K562 (cell line): Measurements from ENCODE around the gene ATP9A. TPM values are rescaled to one million over a fixed set of nuclear protein-coding genes. Genes with fewer than 3 reads are reported as not detected.
A peak's percentile ranks its signal among the peaks of the same experiment; 100 is the strongest.

Experiments
- ATAC-seq: fragments of 200-7000 bp; cut with Tn5 transposase; 3 replicates; pipeline ENCODE4 v1.9.1; 2020; ENCODE audit warnings: moderate library complexity
- BruUV-seq: library from RNA; stranded (reverse); fragments of 400-500 nt; replicated peaks from 2 replicates; lab custom pipeline; 2021; lab: Mats Ljungman, UMichigan
- CTCF ChIA-PET: fragments of 300-600 bp; formaldehyde crosslinking; extraction: SDS; loops from one replicate; lab custom pipeline; 2021; ENCODE audit warnings: low intra/inter-chr PET ratio; lab: Yijun Ruan, JAX
- POLR2A ChIA-PET: fragments of 300-600, 350-650 bp; sonication (Branson Sonifier 250); formaldehyde crosslinking; extraction: SDS; loops from one replicate; lab custom pipeline; 2021; ENCODE audit warnings: antibody characterized with exemption, inconsistent platforms; lab: Yijun Ruan, JAX
- DNase-seq, 4 experiments: peaks; one replicate each; pipeline versions ENCODE4 v3.0.0 to v3.0.0-alpha.2; 2011 to 2018; ENCODE audit warnings: low spot score in 3 of 4, mixed read lengths in 3 of 4; ENCODE audit errors: extremely low read depth in 1 of 4
- FAIRE-seq: peaks from 2 replicates; lab custom pipeline; 2011; peaks lifted over from hg19 to GRCh38; lab: Jason Lieb, UNC
- H2AFZ ChIP-seq: 2 replicates; pipeline ENCODE4 v1.6.0; 2011; ENCODE audit warnings: low read depth, low read length, control low read depth, inconsistent platforms
- H3K27ac ChIP-seq: fragments of 200-600 bp; 3 replicates; pipeline ENCODE4 v1.8.0; 2011; ENCODE audit warnings: low read depth, mild to moderate bottlenecking, control low read depth, inconsistent platforms, low read length, moderate library complexity, mixed read lengths; ENCODE audit errors: extremely low read depth
- H3K27me3 ChIP-seq, 2 experiments: fragments of 300-600 bp in 1 of 2; 2 replicates in 1 of 2; 3 replicates in 1 of 2; pipeline versions ENCODE4 v1.6.0 to v1.8.0; 2011; ENCODE audit warnings: inconsistent platforms in 2 of 2, low read length in 2 of 2, mild to moderate bottlenecking in 1 of 2, mixed read lengths in 1 of 2, moderate library complexity in 1 of 2; ENCODE audit not compliant: control insufficient read depth in 2 of 2, insufficient read depth in 2 of 2
- H3K36me3 ChIP-seq: fragments of 300-600 bp; 3 replicates; pipeline ENCODE4 v1.8.0; 2011; ENCODE audit warnings: mild to moderate bottlenecking, low read length, inconsistent platforms; ENCODE audit not compliant: control insufficient read depth, insufficient read depth
- H3K4me1 ChIP-seq, 2 experiments: fragments of 200-600 bp in 1 of 2; replicated peaks in 1 of 2; 2 replicates in 1 of 2; 3 replicates in 1 of 2; pipeline versions ENCODE4 v1.5.1 to v1.8.0; 2011; ENCODE audit warnings: inconsistent platforms in 2 of 2, low read length in 2 of 2, mild to moderate bottlenecking in 1 of 2, mixed read lengths in 1 of 2, moderate library complexity in 1 of 2; ENCODE audit not compliant: control insufficient read depth in 2 of 2, insufficient read depth in 2 of 2
- H3K4me2 ChIP-seq: 2 replicates; pipeline ENCODE4 v1.6.1; 2011; ENCODE audit warnings: low read length, control low read depth, inconsistent platforms, mixed read lengths; ENCODE audit not compliant: insufficient read depth
- H3K4me3 ChIP-seq: fragments of 200-600 bp; sonication (generic), shearing (Covaris generic); 2 replicates; pipeline ENCODE4 v1.5.1; 2016; ENCODE audit warnings: control low read depth, inconsistent platforms
- H3K79me2 ChIP-seq: fragments of 200-600 bp; 3 replicates; pipeline ENCODE4 v1.8.0; 2011; ENCODE audit warnings: low read length, inconsistent platforms; ENCODE audit not compliant: control insufficient read depth, insufficient read depth
- H3K9ac ChIP-seq, 2 experiments: 2 replicates each; pipeline versions ENCODE4 v1.6.0 to v1.6.1; 2011; ENCODE audit warnings: low read depth in 2 of 2, low read length in 2 of 2, control low read depth in 1 of 2, inconsistent platforms in 1 of 2, mild to moderate bottlenecking in 1 of 2, mixed read lengths in 1 of 2; ENCODE audit not compliant: insufficient read depth in 1 of 2
- H3K9me1 ChIP-seq: one replicate; pipeline ENCODE4 v1.6.0; 2011; ENCODE audit warnings: inconsistent platforms, mild to moderate bottlenecking, low read length, moderate library complexity; ENCODE audit not compliant: control insufficient read depth, insufficient read depth
- H3K9me3 ChIP-seq: replicated peaks from 2 replicates; pipeline ENCODE4 v1.5.1; 2011; ENCODE audit warnings: low read depth, low read length, inconsistent platforms; ENCODE audit not compliant: control insufficient read depth, insufficient read depth
- H4K20me1 ChIP-seq: replicated peaks from 2 replicates; pipeline ENCODE4 v1.6.1; 2011; ENCODE audit warnings: low read length, inconsistent platforms, mixed read lengths; ENCODE audit not compliant: control insufficient read depth, insufficient read depth
- AFF4 ChIP-seq: sonication (generic); formaldehyde crosslinking; IDR thresholded peaks from 2 replicates; pipeline ENCODE4 v1.8.0; 2023; ENCODE audit warnings: mild to moderate bottlenecking, missing genetic modification reagents
- ARID3B ChIP-seq: fragments of 250-450 bp; sonication (Bioruptor Pico); IDR thresholded peaks from 2 replicates; pipeline ENCODE4 v1.4.0; 2020; ENCODE audit warnings: borderline replicate concordance
- DACH1 ChIP-seq: fragments of 450-650 bp; IDR thresholded peaks from 2 replicates; pipeline ENCODE4 v1.6.1; 2018; ENCODE audit not compliant: partially characterized antibody
- EGR1 ChIP-seq: fragments of 450-650 bp; conservative IDR thresholded peaks from 2 replicates; pipeline ENCODE4 v1.6.1; 2017; ENCODE audit warnings: mild to moderate bottlenecking
- JUNB ChIP-seq: fragments of 450-650 bp; formaldehyde crosslinking; conservative IDR thresholded peaks from 2 replicates; pipeline ENCODE4 v1.4.0; 2020; ENCODE audit warnings: mild to moderate bottlenecking
- NFE2 ChIP-seq: IDR thresholded peaks from 2 replicates; pipeline ENCODE4 v1.6.1; 2014; ENCODE audit warnings: antibody characterized with exemption, low read depth
- NUFIP1 ChIP-seq: fragments of 450-650 bp; IDR thresholded peaks from 2 replicates; pipeline ENCODE4 v1.6.1; 2018; ENCODE audit not compliant: partially characterized antibody
- RUNX1 ChIP-seq: sonication (generic); IDR thresholded peaks from 2 replicates; pipeline ENCODE4 v1.6.1; 2016; ENCODE audit warnings: antibody characterized with exemption, low read depth
- SMC3 ChIP-seq: conservative IDR thresholded peaks from 2 replicates; pipeline ENCODE4 v1.6.1; 2011; ENCODE audit warnings: low read depth, low read length, improper control_type of control experiment; ENCODE audit not compliant: insufficient read depth
- SREBF1 ChIP-seq: fragments of 150-350 bp; IDR thresholded peaks from 2 replicates; pipeline ENCODE4 v1.6.1; 2014; ENCODE audit warnings: antibody characterized with exemption, low read depth, low read length, borderline replicate concordance
- ZNF121 ChIP-seq: sonication (generic); formaldehyde crosslinking; conservative IDR thresholded peaks from 2 replicates; pipeline ENCODE4 v1.8.0; 2022; ENCODE audit warnings: missing genetic modification reagents
- ZNF174 ChIP-seq: fragments of 250-450 bp; sonication (Bioruptor Pico); IDR thresholded peaks from 2 replicates; pipeline ENCODE4 v1.4.0; 2020; ENCODE audit warnings: mild to moderate bottlenecking
- ZNF512 ChIP-seq: IDR thresholded peaks from 2 replicates; pipeline ENCODE4 v1.6.1; 2016; ENCODE audit warnings: missing genetic modification characterization, missing compliant biosample characterization
- WGBS: fragments of 100-300 bp; shearing (Covaris generic); methylation state at CpG from one replicate; pipeline ENCODE4 v1.1.6; 2016; ENCODE audit warnings: low coverage, mixed read lengths; ENCODE audit not compliant: insufficient coverage; ENCODE audit errors: missing lambda C conversion rate; 5-methylcytosine and 5-hydroxymethylcytosine counted together
- in situ Hi-C: fragments of 300-500 bp; cut with MboI; formaldehyde crosslinking; loops from 4 replicates; pipeline ENCODE4 v1.15.0; 2018; ENCODE audit warnings: inconsistent platforms, mixed read lengths
- intact Hi-C: fragments of 100-400 bp; cut with micrococcal nuclease; formaldehyde crosslinking; loops from 2 replicates; pipeline ENCODE4 v1.14.2; 2022
- polyA plus RNA-seq, 8 experiments: library from polyadenylated mRNA; depleted of rRNA in 4 of 8; stranded (reverse) in 5 of 8; unstranded in 3 of 8; fragments of >200 nt; fragmentation: Nextera tagmentation in 2 of 8; fragmentation: Illumina TruSeq in 1 of 8; extraction: Ambion mirVana in 2 of 8; extraction: Trizol in 1 of 8; gene quantifications; 2 replicates each; pipeline versions ENCODE4 v1.2.1 to v1.2.3, GENCODE V29; 2011 to 2014; ENCODE audit warnings: inconsistent platforms in 1 of 8, missing spikeins in 1 of 8
- total RNA-seq, 7 experiments: library from RNA; depleted of rRNA in 6 of 7; stranded (reverse); fragments of >200 nt in 6 of 7; fragmentation: Illumina TruSeq in 2 of 7; extraction: Trizol in 2 of 7; gene quantifications; 2 replicates each; pipeline versions ENCODE4 v1.2.1 to v1.2.3, GENCODE V29; 2011 to 2021; ENCODE audit warnings: low replicate concordance in 1 of 7

ATP9A gene
- total and polyA plus RNA-seq, 9 of the 15 experiments (the other 6 are each of a cell fraction or from before 2014, with no cell fraction given) = 0.18 to 0.62 (median 0.29) TPM

- TF ChIP-seq AFF4 = no peak
- no peak for TF ChIP-seq RUNX1
- TF ChIP-seq EGR1 = peak; percentile 29; the same call in 1 of the 2 replicates
Measured at GRCh38 chr20:51750037-51750769, 18.0 kb downstream of the ATP9A start (continued).

DNA sequence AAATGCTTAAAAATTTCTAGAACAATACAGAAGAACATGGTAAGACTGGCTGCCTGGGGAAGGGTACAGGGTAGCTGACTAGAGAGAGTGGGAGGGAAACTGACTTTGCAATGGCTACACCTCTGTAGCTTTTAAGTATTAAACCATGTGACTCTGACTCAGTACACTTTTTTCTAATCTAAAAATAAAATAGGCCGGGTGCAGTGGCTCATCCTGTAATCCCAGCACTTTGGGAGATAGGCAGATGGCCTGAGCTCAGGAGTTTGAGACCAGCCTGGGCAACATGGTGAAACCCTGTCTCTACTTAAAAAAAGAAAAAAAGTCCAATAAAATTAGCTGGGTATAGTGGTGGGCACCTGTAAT is 18.5 kb downstream of the ATP9A start:
- no peaks in the 10 kb centered on the region for H3K9me1 ChIP-seq
- H3K27me3 ChIP-seq = peaks cover 5 to 13% of the 10 kb centered on the region in 2 experiments; a peak in 3 of 5 replicates
- DNase-seq (no peak), FAIRE-seq (no peak), ATAC-seq (no peak)
- no peak overlapping the region for H3K9ac ChIP-seq
- intact Hi-C loops (no loop called here), in situ Hi-C loops (no loop called here)
- H3K27ac ChIP-seq = no peak overlapping the region
- H3K4me1 ChIP-seq = no peaks in the 10 kb centered on the region
- BruUV-seq = no TSS peak
- CTCF ChIA-PET = no interaction called here
- H3K9me3 ChIP-seq = no peaks in the 10 kb centered on the region
- H2AFZ ChIP-seq = no peak overlapping the region
- H3K4me2 ChIP-seq = no peak overlapping the region
- H3K36me3 ChIP-seq = no peaks in the 10 kb centered on the region
- H3K4me3 ChIP-seq = no peak overlapping the region
- no peaks in the 10 kb centered on the region for H3K79me2 ChIP-seq
- TF ChIP-seq NFE2 (no peak), ARID3B (CRISPR knock-in tag) (no peak), SMC3 (no peak), ZNF121 (CRISPR knock-in tag) (no peak), SREBF1 (no peak), NUFIP1 (no peak), ZNF512 (tag) (no peak), DACH1 (no peak), ZNF174 (CRISPR knock-in tag) (no peak), JUNB (no peak)
- H4K20me1 ChIP-seq = no peaks in the 10 kb centered on the region
- POLR2A ChIA-PET = no interaction called here
- 13% methylated on average over 1 of the region's 1 CpG for WGBS
